Neural cell (in vitro differentiated cells): ENCODE measurements around the gene SUMO4. TPM values are rescaled to one million over a fixed set of nuclear protein-coding genes. Genes with fewer than 3 reads are reported as not detected.

Source experiments
- H2AFZ ChIP-seq: fragments of 200-600, 300-800 bp; sonication (generic), shearing (Covaris generic); 2 replicates; pipeline ENCODE4 v1.6.0; 2014; ENCODE audit warnings: low read depth, mild to moderate bottlenecking, antibody characterized with exemption, low read length, moderate library complexity
- H3F3A ChIP-seq: fragments of 200-600 bp; shearing (Covaris generic); 2 replicates; pipeline ENCODE4 v1.6.1; 2016; ENCODE audit warnings: mild to moderate bottlenecking, moderate library complexity, mixed read lengths, antibody characterized with exemption, low read length; ENCODE audit not compliant: insufficient read depth, poor library complexity, severe bottlenecking
- H3K27ac ChIP-seq: fragments of 200-600, 300-800 bp; sonication (generic), shearing (Covaris generic); 2 replicates; pipeline ENCODE4 v1.5.1; 2014; ENCODE audit warnings: mild to moderate bottlenecking, low read length, moderate library complexity
- H3K27me3 ChIP-seq: fragments of 300-800, 200-600 bp; sonication (generic), shearing (Covaris generic); 2 replicates; pipeline ENCODE4 v1.6.0; 2014; ENCODE audit warnings: mild to moderate bottlenecking, low read depth, low read length, moderate library complexity; ENCODE audit not compliant: insufficient read depth
- H3K36me3 ChIP-seq: fragments of 300-800, 200-600 bp; sonication (generic), shearing (Covaris generic); 2 replicates; pipeline ENCODE4 v1.5.1; 2014; ENCODE audit warnings: mild to moderate bottlenecking, antibody characterized with exemption, low read length, moderate library complexity; ENCODE audit not compliant: insufficient read depth
- H3K4me2 ChIP-seq: fragments of 300-800, 200-600 bp; sonication (generic), shearing (Covaris generic); 2 replicates; pipeline ENCODE4 v1.6.0; 2014; ENCODE audit warnings: mild to moderate bottlenecking, low read length
- H3K4me3 ChIP-seq: fragments of 300-800, 200-600 bp; sonication (generic), shearing (Covaris generic); 2 replicates; pipeline ENCODE4 v1.5.1; 2014; ENCODE audit warnings: mild to moderate bottlenecking, low read length, moderate library complexity
- H3K79me2 ChIP-seq: fragments of 200-600 bp; shearing (Covaris generic); replicated peaks from 2 replicates; pipeline ENCODE4 v1.6.0; 2014; ENCODE audit warnings: mild to moderate bottlenecking, low read length, moderate library complexity; ENCODE audit not compliant: insufficient read depth
- H3K9ac ChIP-seq: fragments of 300-800, 200-600 bp; sonication (generic), shearing (Covaris generic); 2 replicates; pipeline ENCODE4 v1.6.1; 2016; ENCODE audit warnings: mild to moderate bottlenecking, low read length, mixed read lengths
- H3K9me2 ChIP-seq: fragments of 200-600 bp; shearing (Covaris generic); 2 replicates; pipeline ENCODE4 v1.6.1; 2016; ENCODE audit warnings: mild to moderate bottlenecking, low read length, mixed read lengths; ENCODE audit not compliant: insufficient read depth
- H3K9me3 ChIP-seq: fragments of 200-600, 300-800 bp; sonication (generic), shearing (Covaris generic); 2 replicates; pipeline ENCODE4 v1.6.1; 2016; ENCODE audit warnings: mild to moderate bottlenecking, mixed run types, low read length, moderate library complexity, mixed read lengths
- H4K20me1 ChIP-seq: fragments of 200-600 bp; shearing (Covaris generic); 2 replicates; pipeline ENCODE4 v1.6.1; 2016; ENCODE audit warnings: mild to moderate bottlenecking, mixed run types; ENCODE audit not compliant: insufficient read depth
- EP300 ChIP-seq: fragments of 450-650 bp; conservative IDR thresholded peaks from 2 replicates; pipeline ENCODE4 v1.6.1; 2014; ENCODE audit warnings: antibody characterized with exemption, mild to moderate bottlenecking, moderate library complexity; ENCODE audit not compliant: poor library complexity, severe bottlenecking
- EZH2 ChIP-seq: fragments of 200-600, 300-800 bp; shearing (Covaris generic), sonication (generic); IDR thresholded peaks from 2 replicates; pipeline ENCODE4 v1.6.1; 2014; ENCODE audit warnings: antibody characterized with exemption, low read length, borderline replicate concordance, mild to moderate bottlenecking; ENCODE audit not compliant: insufficient read depth, poor library complexity, severe bottlenecking
- MXI1 ChIP-seq: fragments of 450-650 bp; conservative IDR thresholded peaks from 2 replicates; pipeline ENCODE4 v1.6.1; 2014; ENCODE audit warnings: antibody characterized with exemption, mild to moderate bottlenecking; ENCODE audit not compliant: poor library complexity, severe bottlenecking
- POLR2AphosphoS5 ChIP-seq: IDR thresholded peaks from 2 replicates; pipeline ENCODE4 v1.6.1; 2012
- RAD21 ChIP-seq: fragments of 450-650 bp; conservative IDR thresholded peaks from 2 replicates; pipeline ENCODE4 v1.6.1; 2014; ENCODE audit warnings: antibody characterized with exemption, mild to moderate bottlenecking, moderate library complexity
- SMC3 ChIP-seq: fragments of 450-650 bp; conservative IDR thresholded peaks from 2 replicates; pipeline ENCODE4 v1.6.1; 2014; ENCODE audit warnings: antibody characterized with exemption, mild to moderate bottlenecking, moderate library complexity; ENCODE audit not compliant: poor library complexity
- TAF1 ChIP-seq: IDR thresholded peaks from 2 replicates; pipeline ENCODE4 v1.6.1; 2012; ENCODE audit warnings: low read depth
- polyA plus RNA-seq: library from polyadenylated mRNA; depleted of rRNA; stranded (reverse); fragments of >200 nt; gene quantifications from 2 replicates; pipeline ENCODE4 v1.2.3, GENCODE V29; 2014
- TF ChIP-seq, protein P1 (sequence below): IDR thresholded peaks from 2 replicates; pipeline ENCODE4 v1.6.1; 2012; ENCODE audit warnings: borderline replicate concordance
- TF ChIP-seq, protein P2 (sequence below): fragments of 450-650 bp; IDR thresholded peaks from 2 replicates; pipeline ENCODE4 v1.5.1; 2014; ENCODE audit warnings: antibody characterized with exemption, mild to moderate bottlenecking, moderate library complexity; ENCODE audit not compliant: poor library complexity, severe bottlenecking

SUMO4 gene
- polyA plus RNA-seq, 1 donor from 2014 or later = not detected

DNA sequence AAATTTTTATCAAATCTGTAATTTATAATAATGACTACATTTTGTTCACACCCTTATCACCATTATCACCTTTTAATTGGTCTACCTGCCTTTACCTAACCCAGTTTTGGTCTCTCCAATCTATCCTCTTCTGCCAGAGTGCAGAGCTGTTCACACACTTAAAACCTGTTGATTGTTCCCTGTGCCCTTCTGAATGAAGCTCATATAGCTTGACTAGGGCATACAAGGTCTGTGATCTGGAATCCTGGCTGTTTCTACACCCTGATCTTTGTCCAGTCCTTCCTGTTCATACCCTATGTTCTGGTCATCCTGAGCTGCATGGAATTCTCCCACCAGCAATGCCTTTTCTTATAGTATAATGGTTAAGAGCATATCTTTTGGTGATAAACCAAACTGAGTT, 28.9 kb upstream of the SUMO4 start:
- Histone ChIP-seq H3K79me2 (peaks cover 39% of the 10 kb centered on the region), H4K20me1 (no peaks in the 10 kb centered on the region)

DNA sequence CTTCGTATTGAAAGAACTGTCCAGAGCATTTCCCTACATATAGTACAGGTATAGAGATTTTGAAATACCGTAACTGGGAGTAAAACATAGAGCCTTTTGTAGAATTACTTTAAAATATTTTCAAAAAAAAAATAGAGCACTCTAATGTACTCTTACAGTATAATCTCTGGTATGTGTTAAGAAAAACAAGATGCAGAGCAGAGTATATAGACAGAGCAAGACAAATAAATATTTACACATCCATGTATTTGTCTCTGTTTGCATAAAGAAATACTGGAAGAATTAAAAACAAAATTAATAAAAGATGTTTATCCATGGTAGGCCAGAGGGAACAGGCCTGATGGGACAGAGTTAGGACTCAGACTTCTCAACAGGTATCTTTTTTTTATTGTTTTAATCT, 28.0 kb upstream of the SUMO4 start:
- no peaks in the 10 kb centered on the region for H4K20me1 ChIP-seq
- no peak overlapping the region for H3K4me3 ChIP-seq
- H3K36me3 ChIP-seq = peaks cover 4% of the 10 kb centered on the region
- no peaks in the 10 kb centered on the region for H3F3A ChIP-seq
- H3K9ac ChIP-seq = no peak overlapping the region
- H3K27me3 ChIP-seq = no peaks in the 10 kb centered on the region
- no peaks in the 10 kb centered on the region for H3K9me3 ChIP-seq
- peaks cover 30% of the 10 kb centered on the region for H3K79me2 ChIP-seq
- H3K27ac ChIP-seq = no peak overlapping the region
- no peak overlapping the region for H2AFZ ChIP-seq
- TF ChIP-seq RAD21 (no peak), MXI1 (no peak)
- no peaks in the 10 kb centered on the region for H3K9me2 ChIP-seq
- no peak overlapping the region for H3K4me2 ChIP-seq

More for the DNA sequence above, 28.9 kb upstream of the SUMO4 start:
- H3K9me3 ChIP-seq = no peaks in the 10 kb centered on the region
- no peaks in the 10 kb centered on the region for H3F3A ChIP-seq
- no peaks in the 10 kb centered on the region for H3K27me3 ChIP-seq
- no peak overlapping the region for H3K4me2 ChIP-seq
- peaks cover 4% of the 10 kb centered on the region for H3K36me3 ChIP-seq
- H3K27ac ChIP-seq = no peak overlapping the region
- no peak overlapping the region for H2AFZ ChIP-seq
- H3K9me2 ChIP-seq = no peaks in the 10 kb centered on the region
- TF ChIP-seq POLR2AphosphoS5 (no peak), EP300 (no peak)
- H3K4me3 ChIP-seq = no peak overlapping the region
- H3K9ac ChIP-seq = no peak overlapping the region

DNA sequence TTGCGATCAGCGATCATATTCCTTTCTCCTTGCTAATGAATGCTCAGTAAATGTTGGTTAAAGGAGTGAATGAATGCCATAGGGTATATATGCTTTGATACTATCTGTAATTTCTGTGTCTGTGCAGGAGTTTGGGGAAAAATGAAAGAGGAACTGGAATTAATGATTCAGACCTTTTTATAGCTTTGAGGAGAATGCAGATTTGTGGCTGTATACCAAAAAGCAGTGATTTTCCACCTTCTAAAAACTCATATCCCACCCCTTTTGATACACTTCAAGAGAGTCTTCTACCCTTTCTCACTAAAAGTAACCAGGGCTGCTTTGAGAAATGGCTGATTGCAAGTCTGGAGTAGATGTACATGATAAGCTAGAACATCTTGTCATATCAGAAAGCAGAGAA, 26.6 kb upstream of the SUMO4 start:
- H3K79me2 ChIP-seq = peaks cover 18% of the 10 kb centered on the region

More for the DNA sequence above, 26.6 kb upstream of the SUMO4 start:
- Histone ChIP-seq H3F3A (no peaks in the 10 kb centered on the region), H4K20me1 (no peaks in the 10 kb centered on the region), H3K9me3 (no peaks in the 10 kb centered on the region), H3K9ac (no peak overlapping the region), H3K36me3 (peaks cover 10% of the 10 kb centered on the region), H3K4me2 (no peak overlapping the region), H3K4me3 (no peak overlapping the region), H3K9me2 (no peaks in the 10 kb centered on the region), H2AFZ (no peak overlapping the region), H3K27me3 (no peaks in the 10 kb centered on the region), H3K27ac (no peak overlapping the region)
- TF ChIP-seq EP300 (no peak), TAF1 (no peak), POLR2AphosphoS5 (no peak), EZH2 (no peak), MXI1 (no peak), RAD21 (no peak), SMC3 (no peak)
- TF ChIP-seq, protein P1, sequence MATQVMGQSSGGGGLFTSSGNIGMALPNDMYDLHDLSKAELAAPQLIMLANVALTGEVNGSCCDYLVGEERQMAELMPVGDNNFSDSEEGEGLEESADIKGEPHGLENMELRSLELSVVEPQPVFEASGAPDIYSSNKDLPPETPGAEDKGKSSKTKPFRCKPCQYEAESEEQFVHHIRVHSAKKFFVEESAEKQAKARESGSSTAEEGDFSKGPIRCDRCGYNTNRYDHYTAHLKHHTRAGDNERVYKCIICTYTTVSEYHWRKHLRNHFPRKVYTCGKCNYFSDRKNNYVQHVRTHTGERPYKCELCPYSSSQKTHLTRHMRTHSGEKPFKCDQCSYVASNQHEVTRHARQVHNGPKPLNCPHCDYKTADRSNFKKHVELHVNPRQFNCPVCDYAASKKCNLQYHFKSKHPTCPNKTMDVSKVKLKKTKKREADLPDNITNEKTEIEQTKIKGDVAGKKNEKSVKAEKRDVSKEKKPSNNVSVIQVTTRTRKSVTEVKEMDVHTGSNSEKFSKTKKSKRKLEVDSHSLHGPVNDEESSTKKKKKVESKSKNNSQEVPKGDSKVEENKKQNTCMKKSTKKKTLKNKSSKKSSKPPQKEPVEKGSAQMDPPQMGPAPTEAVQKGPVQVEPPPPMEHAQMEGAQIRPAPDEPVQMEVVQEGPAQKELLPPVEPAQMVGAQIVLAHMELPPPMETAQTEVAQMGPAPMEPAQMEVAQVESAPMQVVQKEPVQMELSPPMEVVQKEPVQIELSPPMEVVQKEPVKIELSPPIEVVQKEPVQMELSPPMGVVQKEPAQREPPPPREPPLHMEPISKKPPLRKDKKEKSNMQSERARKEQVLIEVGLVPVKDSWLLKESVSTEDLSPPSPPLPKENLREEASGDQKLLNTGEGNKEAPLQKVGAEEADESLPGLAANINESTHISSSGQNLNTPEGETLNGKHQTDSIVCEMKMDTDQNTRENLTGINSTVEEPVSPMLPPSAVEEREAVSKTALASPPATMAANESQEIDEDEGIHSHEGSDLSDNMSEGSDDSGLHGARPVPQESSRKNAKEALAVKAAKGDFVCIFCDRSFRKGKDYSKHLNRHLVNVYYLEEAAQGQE = no peak
- TF ChIP-seq, protein P2, sequence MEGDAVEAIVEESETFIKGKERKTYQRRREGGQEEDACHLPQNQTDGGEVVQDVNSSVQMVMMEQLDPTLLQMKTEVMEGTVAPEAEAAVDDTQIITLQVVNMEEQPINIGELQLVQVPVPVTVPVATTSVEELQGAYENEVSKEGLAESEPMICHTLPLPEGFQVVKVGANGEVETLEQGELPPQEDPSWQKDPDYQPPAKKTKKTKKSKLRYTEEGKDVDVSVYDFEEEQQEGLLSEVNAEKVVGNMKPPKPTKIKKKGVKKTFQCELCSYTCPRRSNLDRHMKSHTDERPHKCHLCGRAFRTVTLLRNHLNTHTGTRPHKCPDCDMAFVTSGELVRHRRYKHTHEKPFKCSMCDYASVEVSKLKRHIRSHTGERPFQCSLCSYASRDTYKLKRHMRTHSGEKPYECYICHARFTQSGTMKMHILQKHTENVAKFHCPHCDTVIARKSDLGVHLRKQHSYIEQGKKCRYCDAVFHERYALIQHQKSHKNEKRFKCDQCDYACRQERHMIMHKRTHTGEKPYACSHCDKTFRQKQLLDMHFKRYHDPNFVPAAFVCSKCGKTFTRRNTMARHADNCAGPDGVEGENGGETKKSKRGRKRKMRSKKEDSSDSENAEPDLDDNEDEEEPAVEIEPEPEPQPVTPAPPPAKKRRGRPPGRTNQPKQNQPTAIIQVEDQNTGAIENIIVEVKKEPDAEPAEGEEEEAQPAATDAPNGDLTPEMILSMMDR = no peak
